SH-SY5Y (cell line): ENCODE measurements around the gene IL31RA.

Source experiments
- GATA2 ChIP-seq: IDR thresholded peaks from 2 replicates; pipeline ENCODE4 v1.6.1; 2011; ENCODE audit warnings: mild to moderate bottlenecking, low read depth, low read length
- GATA3 ChIP-seq: IDR thresholded peaks from 2 replicates; pipeline ENCODE4 v1.6.1; 2011; ENCODE audit warnings: low read depth, mild to moderate bottlenecking, low read length, moderate library complexity

- no peak for TF ChIP-seq GATA2
- no peak for TF ChIP-seq GATA3
These were observed 82.4 kb downstream of the IL31RA start for GRCh38 chr5:55933377-55934114.
